Stimulated activated CD4-positive, alpha-beta T cell treated with anti-CD3 and anti-CD28 coated beads, Interleukin-12 subunit alpha, Interleukin-12 subunit beta, amount 100 ng/mL, for 48 hours (primary cell): ENCODE data around the gene CEACAM20.
"Not testable (repeated sequence)": the region's sequence is repeated elsewhere in the genome, so short reads cannot be mapped to it uniquely, and the experiment has no call there.

Source experiments
- DNase-seq, 3 donors: peaks; one replicate each; pipeline ENCODE4 v3.0.0-alpha.2; 2020; ENCODE audit warnings: low read depth in 2 of 3, low spot score in 1 of 3

CEACAM20 gene

DNA sequence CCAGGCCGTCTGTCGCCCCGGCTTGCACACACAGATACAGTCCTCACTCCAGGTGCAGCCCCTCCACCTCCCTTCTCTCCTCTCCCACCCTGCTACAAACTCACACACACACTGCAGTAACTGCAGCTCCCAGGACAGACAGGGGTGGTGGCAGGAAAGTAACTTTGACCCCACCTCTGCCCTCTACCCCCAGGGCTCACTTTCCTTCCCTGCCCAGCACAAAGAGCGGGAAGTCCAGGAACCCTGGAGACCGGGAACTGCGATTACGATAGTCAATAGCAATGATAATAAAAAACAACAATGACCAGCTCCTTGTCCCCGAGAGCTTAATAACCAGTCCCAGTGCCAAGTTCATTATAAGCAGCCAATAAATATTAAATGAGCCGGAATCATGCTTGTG lies at the start of gene CEACAM20:
CEACAM20 (minus strand) TSS at position 140 of the 400 bp plus-strand sequence. CDS start 166 bp downstream, outside the sequence.
- DNase-seq = no peak

DNA sequence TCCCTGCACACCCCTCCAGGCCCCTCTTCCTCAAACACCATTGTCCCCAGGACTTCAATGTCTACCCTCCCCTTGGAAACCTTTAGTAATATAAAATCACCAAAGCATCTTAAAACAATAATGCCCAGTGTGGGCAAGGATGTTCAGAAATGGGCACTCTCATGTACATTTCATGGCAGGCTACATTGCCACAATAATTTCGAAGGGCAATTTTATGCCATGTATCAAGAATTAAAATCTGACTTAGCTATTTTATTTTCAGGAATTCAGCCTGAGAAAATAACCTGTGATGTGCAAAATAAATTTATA lies 48.0 kb upstream of the CEACAM20 start:
- no peak for DNase-seq

DNA sequence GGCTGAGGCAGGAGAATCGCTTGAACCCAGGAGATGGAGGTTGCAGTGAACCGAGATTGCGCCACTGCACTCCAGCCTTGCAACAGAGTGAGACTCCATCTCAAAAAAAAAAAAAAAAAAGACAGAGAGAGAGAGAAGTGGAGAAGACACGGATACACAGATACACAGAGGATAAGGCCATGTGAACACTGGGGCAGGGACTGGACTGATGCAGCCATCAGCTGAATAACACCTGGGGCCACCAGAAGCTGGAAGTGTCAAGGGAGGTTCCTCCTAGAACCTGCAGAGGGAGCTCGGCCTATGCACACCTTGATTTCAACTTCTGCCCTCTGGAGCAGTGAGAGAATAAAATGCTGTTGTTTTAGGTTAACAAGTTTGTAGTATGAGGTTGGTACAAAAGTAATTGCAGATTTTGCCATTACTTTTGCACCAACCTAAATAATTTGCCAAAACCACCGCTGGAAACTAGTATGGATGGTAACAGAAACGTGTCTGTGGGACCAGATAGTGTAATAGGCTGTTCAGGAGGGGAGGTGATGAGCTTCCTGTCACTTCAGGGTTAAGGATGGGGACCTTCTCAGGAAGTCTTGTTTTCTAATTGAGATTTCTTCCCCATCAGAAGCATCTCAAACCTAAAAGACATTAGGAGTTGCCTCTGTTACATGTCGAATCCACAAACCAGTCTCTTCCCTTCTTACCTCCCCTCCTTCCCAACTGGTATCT lies 47.5 kb upstream of the CEACAM20 start:
- no peak for DNase-seq

DNA sequence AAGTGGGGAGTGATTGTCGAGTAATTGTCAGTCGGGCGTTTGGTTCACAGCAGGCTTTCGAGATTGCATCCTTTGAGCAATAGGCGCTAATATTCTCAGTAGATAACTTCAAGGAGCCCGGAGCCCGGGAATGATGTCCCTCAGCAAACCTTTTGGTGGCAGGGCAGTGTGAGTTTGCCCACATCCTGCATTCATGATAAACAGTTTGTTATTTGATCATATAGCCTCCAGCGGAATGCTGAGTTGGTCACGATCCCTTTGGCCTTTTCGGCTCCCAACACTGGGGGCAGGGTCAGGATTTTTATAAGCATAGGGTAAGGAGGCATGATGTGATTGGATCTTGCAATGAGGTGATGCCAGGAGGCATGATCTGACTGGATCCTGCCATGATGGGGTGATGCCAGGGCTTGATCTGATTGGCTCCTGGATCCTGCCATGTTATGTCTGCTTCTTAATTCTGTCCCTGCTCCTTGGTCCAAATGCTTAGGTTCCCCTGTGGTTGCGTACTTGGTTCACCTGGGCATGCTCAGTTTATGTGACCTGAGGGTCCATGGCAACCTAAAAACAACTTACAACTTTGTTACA lies 45.7 kb upstream of the CEACAM20 start:
- DNase-seq = no peak

DNA sequence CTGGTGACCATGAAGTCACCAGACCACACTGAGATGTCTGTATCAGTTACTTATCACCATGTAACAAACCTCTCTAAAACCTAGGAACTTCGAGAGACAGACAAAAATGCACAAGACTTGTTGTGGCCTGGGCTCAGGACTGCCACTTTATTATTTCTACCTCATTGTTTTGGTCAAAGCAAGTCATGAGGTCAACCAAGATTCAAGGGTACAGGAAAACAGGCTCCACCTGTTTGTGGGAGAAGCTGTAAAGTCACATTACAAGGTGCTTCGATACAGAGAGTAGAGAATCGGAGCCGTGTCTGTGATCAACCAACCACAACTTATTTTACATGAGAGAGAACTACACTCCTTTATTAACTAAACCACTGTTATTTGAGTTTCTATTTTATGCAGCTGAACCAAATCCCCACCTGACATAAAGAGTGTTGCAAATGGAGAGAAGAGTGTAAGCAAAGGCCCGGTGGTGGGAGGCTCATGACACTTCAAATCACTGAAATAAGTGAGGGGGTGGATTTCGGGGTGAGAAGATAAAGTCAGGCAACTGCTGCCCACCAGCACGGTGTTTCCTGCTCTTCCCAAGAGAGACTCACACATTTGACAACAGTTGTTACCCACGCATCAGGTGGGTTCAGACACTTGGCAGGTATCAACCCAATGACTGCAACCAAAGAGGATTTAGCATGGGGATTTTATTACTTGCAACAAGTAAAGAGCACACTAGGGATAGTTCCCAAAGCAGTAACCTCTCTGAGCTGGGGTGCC lies 44.9 kb upstream of the CEACAM20 start:
- no peak for DNase-seq

DNA sequence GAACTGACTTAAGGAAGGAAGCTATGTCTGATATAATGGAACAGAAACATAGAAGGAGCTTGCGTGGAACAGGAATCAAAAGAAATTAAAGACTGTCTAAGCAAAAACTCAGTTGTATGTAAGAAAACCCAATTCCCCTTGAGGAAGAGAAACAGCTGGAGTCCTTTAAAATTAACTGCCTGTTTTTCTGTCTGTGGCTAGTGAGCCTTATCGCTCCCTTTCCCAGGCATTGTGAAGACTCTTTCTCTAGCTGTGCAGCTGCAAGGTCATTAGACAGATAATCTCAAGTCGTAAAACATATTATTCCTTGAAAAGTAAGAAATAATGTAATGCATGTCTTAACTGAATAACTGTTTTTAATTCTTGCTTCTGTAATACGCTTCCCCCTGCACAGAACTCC lies 44.2 kb upstream of the CEACAM20 start:
- DNase-seq = no peak

DNA sequence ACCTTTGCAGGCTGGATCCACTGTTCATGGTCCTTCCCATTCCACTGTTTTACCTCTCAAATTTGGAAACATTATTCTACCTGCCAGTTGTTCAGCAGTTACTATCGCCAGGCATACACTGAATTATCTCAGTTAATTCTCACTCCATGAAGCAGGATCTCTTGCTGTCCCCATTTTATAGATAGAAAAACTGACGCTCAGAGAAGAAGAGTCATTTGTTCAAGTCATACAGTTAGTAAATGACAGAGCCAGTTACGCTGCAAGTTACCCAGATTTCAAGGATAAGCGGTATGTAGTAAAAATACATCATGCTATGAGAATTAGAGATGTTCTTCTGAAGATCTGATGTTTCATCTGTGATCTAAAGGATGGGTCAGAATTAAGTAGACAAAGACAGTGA lies 43.7 kb upstream of the CEACAM20 start:
- DNase-seq = no peak

DNA sequence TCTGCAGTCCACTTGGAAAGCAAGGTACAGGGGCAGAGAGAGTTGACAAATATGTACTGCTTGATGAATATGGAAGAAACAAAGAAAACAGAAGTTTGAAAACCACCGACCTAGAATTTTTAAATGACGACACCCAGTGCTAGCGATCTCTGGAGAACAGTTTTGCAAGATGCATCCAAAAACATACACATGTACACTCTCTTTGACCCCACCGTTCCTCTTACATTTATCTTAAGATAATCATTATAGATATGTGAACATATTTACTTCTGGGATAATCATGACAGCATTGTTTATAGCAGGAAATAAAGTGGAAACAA lies 43.1 kb upstream of the CEACAM20 start:
- no peak for DNase-seq

DNA sequence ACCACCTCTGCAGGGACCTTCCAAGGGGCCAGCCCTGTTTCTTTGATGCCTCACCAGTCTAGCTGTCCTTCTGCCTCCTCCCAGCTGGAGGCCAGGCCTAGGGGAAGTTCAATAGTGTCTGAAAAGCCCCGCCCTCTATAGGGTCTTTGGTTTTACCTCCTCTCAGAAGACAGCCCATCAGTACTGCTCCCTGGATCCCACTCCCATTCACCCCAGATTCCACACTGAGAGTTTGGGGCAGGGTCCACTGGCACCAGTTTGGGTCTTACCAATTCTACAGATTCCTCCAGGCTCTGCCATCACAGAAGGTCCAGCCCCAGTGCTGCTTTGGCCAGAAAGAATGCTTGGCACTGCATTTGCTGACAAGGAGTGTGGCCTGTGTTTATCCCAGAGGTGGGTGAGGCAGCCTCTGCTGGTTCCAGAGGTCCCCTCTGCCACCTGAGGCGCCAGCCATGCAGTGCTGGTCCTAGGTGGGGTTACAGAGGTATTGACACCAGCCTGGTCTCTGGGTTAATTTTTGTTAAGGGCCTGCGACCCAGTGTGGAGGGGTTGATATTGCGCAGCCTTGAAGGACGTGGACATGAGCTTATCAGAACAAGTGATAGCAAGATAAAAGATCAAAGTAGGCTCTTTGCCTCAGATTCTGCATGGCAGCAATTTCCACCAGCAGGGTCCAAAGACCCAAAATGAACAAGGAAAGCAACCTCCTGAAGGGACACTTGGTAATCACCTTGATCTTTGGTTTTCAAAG lies 42.5 kb upstream of the CEACAM20 start:
- no peak for DNase-seq

DNA sequence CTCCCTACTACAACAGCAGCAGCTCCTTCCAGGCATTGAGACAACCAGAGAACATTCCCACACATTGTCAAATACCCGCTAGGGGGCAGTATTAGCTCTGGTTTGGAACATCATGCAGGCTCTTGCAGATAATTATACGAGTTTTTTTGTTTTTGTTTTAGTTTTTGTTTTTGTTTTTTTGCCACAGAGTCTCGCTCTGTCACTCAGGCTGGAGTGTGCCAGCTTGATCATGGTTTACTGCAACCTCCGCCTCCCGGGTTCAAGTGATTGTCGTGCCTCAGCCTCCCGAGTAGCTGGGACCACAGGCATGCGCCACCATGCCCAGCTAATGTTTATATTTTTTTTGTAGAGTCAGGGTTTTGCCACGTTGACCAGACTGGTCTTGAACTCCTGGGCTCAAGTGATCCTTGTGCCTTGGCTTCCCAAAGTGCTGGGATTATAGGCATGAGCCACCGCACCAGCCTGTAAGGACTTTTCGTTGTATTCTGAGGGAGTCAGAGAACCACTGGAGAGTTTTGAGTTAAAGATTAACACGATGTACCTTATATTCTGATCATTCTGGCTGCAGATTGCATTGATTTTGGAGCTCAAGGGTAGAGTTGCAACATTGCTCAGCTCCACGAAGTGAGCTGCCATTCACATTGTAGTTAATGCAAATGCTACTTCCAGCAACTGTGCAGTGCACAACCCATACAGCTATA lies 41.7 kb upstream of the CEACAM20 start:
- DNase-seq = peak in 2 of 3 donors; percentile 19 to 64

DNA sequence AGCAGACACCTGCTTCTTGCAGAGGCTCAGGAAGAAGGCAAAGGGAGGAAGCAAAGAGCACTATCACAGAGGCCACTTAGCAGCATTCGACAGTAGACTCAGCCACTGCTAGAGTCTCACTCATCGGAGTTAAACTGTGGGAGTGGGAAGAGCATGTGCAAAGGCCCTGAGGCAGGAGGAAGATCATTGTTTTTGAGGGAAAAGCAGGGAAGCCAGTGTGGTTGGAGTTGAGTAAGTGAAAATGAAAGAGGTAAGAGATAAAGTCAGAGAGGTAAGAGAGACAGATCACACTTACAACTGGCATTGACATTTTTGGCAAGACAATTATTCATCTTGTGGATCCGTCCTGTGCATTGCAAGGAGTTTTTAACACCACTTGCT lies 41.1 kb upstream of the CEACAM20 start:
- no peak for DNase-seq

DNA sequence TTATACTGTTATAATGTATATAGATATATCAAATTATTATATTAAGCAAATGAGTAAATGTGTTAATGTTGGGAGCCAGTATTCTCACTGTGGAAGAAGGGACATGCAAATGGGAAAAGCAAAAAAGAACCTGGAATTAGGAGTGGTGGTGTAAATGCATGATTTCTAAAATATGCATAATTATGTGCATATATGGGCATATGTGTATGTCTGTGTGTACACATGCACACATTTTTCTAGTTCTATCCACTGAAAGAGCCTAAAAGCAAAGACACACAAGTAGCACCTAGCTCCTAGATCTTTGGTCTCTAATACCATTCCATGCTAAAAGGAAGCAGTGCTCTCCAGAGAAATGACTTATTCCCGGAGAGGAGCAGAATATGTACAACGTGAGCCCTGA lies 38.3 kb upstream of the CEACAM20 start:
- no peak for DNase-seq

DNA sequence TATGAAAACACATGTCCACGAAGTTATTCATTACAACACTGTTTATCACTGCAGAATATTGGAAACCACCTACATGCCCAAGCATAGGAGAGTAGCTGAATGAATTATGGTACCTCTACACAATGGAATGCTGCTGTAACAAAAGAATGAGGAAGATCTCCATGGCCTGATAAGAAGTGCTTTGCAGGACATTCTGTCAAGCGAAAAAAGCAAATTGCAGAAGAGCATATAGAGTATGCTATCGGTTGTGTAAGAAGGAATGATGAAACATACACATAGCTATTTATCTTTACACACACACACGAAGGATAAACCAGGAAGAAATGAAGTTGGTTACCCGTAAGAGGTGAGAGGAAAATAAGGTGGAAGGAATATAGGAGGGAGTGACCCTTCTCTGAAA lies 37.5 kb upstream of the CEACAM20 start:
- no peak for DNase-seq

DNA sequence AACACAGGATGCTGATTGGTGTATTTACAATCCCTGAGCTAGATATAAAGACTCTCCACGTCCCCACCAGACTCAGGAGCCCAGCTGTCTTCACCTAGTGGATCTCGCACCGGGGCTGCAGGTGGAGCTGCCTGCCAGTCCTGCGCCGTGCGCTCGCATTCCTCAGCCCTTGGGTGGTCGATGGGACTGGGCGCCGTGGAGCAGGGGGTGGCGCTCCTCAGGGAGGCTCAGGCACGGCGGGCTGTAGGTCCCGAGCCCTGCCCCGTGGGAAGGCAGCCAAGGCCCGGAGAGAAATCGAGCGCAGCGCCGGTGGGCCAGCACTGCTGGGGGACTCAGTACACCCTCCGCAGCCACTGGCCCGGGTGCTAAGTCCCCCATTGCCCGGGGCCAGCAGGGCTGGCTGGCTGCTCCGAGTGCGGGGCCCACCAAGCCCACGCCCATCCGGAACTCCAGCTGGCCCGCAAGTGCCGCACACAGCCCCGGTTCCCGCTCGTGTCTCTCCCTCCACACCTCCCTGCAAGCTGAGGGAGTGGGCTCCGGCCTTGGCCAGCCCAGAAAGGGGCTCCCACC lies 33.7 kb upstream of the CEACAM20 start:
- not testable (repeated sequence) for DNase-seq

DNA sequence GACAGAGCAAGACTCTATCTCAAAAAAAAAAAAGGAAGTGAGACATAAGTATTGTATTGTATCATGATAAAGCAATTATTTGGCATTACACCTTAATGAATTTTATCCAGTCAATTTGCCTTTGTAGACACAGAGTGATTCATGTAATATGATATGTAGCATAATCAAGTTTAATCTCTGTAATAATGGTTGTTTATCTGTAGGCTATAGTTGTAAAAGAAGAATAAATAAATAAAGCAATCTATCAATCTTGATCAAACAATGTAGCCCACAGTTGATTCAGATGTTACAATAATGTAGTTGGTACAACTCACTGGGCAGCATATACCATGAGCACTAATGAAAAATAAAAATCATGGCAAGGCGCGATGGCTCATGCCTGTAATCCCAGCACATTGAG lies 28.5 kb upstream of the CEACAM20 start:
- no peak for DNase-seq

DNA sequence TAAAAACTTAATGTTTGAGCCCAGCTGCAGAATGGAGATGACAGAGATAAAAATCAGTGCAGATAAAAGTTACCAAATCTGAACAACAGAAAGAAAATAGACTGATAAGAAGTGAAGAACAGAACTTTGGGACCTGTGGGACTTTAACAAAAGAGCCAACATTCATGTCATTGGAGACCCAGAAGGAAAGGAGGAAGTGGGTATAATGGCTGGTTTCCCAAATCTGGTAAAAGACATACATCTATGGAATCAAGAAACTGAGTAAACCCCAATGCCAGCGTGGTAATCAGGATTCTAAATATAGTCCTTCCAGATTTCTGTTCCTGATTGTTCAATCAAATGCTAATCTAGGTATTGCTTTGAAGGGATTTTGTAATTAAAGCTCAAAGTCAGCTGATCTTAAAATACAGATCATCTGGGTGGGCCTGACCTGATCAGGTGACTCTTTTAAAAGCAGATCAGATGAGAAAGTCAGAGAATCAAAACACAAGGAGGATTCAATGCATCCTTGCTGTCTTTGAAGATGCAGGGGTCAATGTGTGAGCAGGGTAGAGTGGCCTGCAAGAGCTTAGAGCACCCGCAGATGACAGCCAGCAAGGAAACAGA lies 25.3 kb upstream of the CEACAM20 start:
- no peak for DNase-seq

DNA sequence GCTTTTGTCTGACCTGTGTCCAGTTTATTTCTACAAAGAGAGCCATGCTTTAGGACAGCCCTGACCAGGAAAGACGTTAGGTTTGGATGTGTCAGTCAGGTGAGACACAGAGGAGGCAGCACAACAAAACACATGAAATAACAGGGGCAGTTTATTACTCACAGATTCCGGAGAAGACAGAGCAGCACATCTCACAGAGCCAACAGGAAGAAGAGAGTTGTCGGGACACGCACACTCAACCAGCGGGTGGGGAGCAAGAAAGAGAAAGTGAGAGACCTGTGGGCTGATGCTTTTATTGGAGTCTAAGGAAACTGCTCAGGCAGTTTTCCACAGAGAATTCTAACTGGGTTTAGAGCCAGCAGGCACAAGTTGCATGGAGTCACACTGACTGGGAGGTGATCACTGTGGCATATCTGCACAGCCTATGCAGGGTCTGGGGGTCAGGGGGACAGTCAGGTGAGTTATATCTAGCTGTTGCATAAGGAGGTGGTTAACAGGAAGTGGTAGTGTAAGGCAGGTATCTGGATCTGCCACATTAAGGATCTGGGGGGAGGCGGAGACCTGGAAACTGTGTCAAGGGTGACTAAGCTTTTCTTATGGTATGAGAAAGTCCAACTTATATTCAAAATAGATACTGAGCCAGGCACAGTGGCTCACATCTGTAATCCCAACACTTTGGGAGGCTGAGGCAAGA lies 24.1 kb upstream of the CEACAM20 start:
- DNase-seq = no peak

DNA sequence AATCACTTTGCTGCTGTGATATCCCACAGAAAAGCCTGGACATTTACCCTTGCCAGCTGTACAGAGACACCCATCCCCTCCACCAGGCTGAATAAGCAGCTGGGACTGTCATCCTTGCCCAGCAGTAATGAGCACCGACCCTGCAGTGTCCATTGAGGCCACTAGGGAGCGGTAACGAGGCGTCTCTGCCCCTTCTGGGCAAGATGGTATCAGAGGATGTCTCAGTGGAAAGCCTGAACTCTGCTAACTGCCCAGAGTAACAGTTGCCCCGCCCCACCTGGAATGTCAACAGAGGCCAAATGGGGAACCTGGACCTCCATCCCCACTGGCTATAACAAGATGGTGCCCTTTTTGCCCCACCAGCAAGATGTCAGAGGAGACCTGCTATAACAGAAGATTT lies 22.8 kb upstream of the CEACAM20 start:
- DNase-seq = peak; percentile 20 to 59 (median 40)

DNA sequence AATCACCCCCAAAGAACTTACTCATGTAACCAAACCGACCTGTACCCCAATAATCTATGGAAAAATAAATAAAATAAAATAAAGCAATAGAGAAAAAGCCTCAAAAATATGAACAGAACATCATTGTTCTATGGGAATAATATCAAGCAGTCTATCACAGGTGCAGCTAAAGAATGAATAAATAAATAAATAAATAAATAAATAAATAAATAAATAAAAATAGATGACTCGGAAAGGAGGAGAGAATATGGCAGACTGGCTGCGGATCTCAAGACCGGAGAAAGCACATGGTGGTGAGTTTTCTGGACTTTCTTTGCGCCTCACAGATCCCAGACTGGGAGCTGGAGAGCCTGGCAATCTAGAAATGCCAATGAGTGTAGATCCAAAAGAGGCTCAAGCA lies 22.4 kb upstream of the CEACAM20 start:
- DNase-seq = no peak

DNA sequence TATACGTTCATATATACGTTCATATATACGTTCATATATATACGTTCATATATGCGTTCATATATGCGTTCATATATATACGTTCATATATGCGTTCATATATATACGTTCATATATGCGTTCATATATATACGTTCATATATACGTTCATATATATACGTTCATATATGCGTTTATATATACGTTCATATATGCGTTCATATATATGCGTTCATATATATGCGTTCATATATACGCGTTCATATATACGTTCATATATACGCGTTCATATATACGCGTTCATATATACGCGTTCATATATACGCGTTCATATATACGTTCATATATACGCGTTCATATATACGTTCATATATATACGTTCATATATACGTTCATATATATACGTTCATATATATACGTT lies 21.5 kb upstream of the CEACAM20 start:
- DNase-seq = not testable (repeated sequence)
